Esophagus squamous epithelium (tissue), 5 donors: ENCODE data around the gene ISG15. TPM values are rescaled to one million over a fixed set of nuclear protein-coding genes. Genes with fewer than 3 reads are reported as not detected.

Experiments
- DNase-seq: peaks from one replicate; lab custom pipeline; 2025; lab: John Stamatoyannopoulos, UW
- H3K27ac ChIP-seq, 4 donors: fragments of 200-600 bp; sonication (generic); one replicate each; pipeline ENCODE4 v1.5.1; 2016 to 2019; ENCODE audit warnings: mild to moderate bottlenecking in 1 of 4
- H3K27me3 ChIP-seq, 4 donors: fragments of 200-600 bp; sonication (generic); 1 replicate in 3 of 4; 2 replicates in 1 of 4; pipeline versions ENCODE4 v1.5.1 to v1.6.0; 2017 to 2021; ENCODE audit warnings: antibody characterized with exemption in 1 of 4
- H3K36me3 ChIP-seq, 3 donors: fragments of 200-600 bp; sonication (generic); one replicate each; pipeline ENCODE4 v1.5.1; 2016 to 2019
- H3K4me1 ChIP-seq, 3 donors: fragments of 200-600 bp; sonication (generic); one replicate each; pipeline ENCODE4 v1.5.1; 2017 to 2019
- H3K4me3 ChIP-seq, 4 donors: fragments of 200-600 bp; sonication (generic); 1 replicate in 3 of 4; 2 replicates in 1 of 4; pipeline ENCODE4 v1.5.1; 2016 to 2019; ENCODE audit warnings: mild to moderate bottlenecking in 2 of 4, moderate library complexity in 1 of 4
- H3K9me3 ChIP-seq, 3 donors: fragments of 200-600 bp; sonication (generic); one replicate each; pipeline ENCODE4 v1.5.1; 2016 to 2019
- POLR2A ChIP-seq, 4 donors: fragments of 450-650 bp; IDR thresholded peaks; one replicate each; pipeline ENCODE4 v1.6.1; 2017; ENCODE audit warnings: antibody characterized with exemption in 4 of 4, mild to moderate bottlenecking in 4 of 4, moderate library complexity in 3 of 4
- WGBS, 2 donors: methylation state at CpG; one replicate each; pipeline ENCODE4 v1.1.5; 2018; 5-methylcytosine and 5-hydroxymethylcytosine counted together
- intact Hi-C: fragments of 100-400 bp; cut with DNase I; formaldehyde crosslinking; loops from one replicate; pipeline ENCODE4 v1.15.0; 2022
- total RNA-seq, 4 donors: library from RNA; depleted of rRNA; stranded (reverse); fragments of >200 nt; gene quantifications; one replicate each; pipeline ENCODE4 v1.1.0, GENCODE V29; 2016
- TF ChIP-seq, protein P1 (sequence below), 6 experiments: fragments of 450-650 bp in 4 of 6; fragments of 200-600 bp in 2 of 6; sonication (generic) in 2 of 6; IDR thresholded peaks; one replicate each; pipeline ENCODE4 v1.5.1; 2016 to 2019; ENCODE audit warnings: antibody characterized with exemption in 6 of 6, mild to moderate bottlenecking in 4 of 6, moderate library complexity in 4 of 6
- donor health status: DM: yes; HTN: yes; CAD: no.

ISG15 gene
- total RNA-seq, 4 donors from 2014 or later: 7.2 to 44.3 (median 10.3) TPM

DNA sequence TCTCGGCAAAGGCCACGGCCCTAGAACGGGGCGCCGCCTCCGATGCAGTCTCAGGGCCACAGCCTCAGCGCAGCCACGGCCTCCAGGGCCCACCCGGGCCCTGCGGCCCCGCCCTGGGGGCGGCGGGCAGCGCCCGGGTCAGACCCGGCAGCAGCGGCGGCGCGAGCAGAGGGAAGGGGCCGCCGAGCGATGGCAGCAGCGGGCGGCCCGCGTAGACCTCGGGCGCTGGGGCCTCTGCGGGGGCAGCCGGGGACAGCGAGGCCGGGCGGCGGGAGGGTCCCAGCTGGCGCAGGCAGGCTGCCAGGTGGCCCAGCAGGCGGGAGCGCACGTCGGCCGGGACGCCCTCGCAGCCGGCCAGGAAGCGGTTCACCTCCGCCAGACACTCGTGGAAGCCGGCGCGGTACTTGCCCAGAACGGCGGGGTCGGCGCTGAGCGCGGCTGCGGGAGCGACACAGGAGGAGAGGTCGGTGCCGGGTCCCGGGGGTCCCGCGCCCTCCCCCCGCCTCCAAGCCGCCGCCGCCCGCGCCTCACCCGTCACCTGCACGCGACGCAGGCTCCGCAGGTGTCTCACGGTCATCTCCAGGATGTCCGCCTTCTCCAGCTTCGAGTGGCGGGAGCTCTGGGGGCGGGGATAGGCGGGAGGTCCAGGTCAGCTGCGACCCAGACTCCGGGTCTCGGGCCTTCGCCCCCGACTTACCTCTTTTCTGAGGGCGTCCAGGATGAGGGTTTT lies 14.1 kb upstream of the ISG15 start:
- peak overlapping the region; percentile 59 to 78 (median 68) for H3K4me3 ChIP-seq
- H3K27me3 ChIP-seq: peaks cover 0 to 96% (median 3%) of the 10 kb centered on the region in 4 donors
- TF ChIP-seq, protein P1, sequence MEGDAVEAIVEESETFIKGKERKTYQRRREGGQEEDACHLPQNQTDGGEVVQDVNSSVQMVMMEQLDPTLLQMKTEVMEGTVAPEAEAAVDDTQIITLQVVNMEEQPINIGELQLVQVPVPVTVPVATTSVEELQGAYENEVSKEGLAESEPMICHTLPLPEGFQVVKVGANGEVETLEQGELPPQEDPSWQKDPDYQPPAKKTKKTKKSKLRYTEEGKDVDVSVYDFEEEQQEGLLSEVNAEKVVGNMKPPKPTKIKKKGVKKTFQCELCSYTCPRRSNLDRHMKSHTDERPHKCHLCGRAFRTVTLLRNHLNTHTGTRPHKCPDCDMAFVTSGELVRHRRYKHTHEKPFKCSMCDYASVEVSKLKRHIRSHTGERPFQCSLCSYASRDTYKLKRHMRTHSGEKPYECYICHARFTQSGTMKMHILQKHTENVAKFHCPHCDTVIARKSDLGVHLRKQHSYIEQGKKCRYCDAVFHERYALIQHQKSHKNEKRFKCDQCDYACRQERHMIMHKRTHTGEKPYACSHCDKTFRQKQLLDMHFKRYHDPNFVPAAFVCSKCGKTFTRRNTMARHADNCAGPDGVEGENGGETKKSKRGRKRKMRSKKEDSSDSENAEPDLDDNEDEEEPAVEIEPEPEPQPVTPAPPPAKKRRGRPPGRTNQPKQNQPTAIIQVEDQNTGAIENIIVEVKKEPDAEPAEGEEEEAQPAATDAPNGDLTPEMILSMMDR (IDR thresholded peaks at IDR 0.05): peak in 1 of 6 experiments; percentile 6
- TF ChIP-seq POLR2A (IDR thresholded peaks at IDR 0.05): peak in 1 of 4 donors; percentile 1
- no peak for DNase-seq
- 0% methylated on average over 7 of the region's 86 CpGs; no CpG with 5 or more reads in 1 of the 2 donors for WGBS, 2 donors
- intact Hi-C loops: no loop called here
- H3K4me1 ChIP-seq: peaks cover 14 to 55% (median 38%) of the 10 kb centered on the region in 3 donors
- H3K27ac ChIP-seq: peak overlapping the region; percentile 91 to 97 (median 94)
- no peaks in the 10 kb centered on the region for H3K36me3 ChIP-seq
- H3K9me3 ChIP-seq: no peaks in the 10 kb centered on the region

DNA sequence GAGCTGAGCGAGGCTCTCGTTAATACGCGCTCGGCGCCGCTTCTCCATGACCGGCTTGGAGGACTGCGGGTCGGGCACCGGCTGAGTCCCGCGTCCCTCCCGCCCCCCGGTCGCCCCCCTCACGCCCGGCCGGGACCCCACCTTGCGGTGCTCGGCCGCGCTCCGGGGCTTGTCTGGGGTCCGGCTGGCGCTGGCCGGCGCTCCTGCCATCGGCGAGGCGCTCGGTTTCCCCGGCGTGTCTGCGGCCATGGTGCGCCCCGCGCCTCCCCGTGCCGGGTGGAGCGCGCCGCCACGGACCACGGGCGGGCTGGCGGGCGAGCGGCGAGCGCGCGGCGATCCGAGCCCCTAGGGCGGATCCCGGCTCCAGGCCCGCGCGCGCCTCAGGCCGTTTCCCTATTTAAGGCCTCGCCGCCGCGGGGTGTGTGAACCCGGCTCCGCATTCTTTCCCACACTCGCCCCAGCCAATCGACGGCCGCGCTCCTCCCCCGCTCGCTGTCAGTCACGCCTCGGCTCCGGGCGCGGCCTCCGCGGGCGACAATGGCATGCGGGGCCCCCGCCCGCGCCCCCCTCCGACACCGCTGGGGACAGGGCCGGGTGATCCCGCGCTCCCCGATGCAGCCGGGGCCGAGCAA lies 13.5 kb upstream of the ISG15 start, which contains the start of gene HES4:
HES4 (minus strand) TSS at position 373 of the 632 bp plus-strand sequence; CDS start at position 249, 124 bp downstream.
- H3K4me1 ChIP-seq: peaks cover 15 to 62% (median 38%) of the 10 kb centered on the region in 3 donors
- H3K27ac ChIP-seq: peak within 1 kb of the TSS; percentile 91 to 97 (median 94)
- intact Hi-C loops: no loop called here
- peaks cover 0 to 96% (median 3%) of the 10 kb centered on the region in 4 donors for H3K27me3 ChIP-seq
- DNase-seq: no peak
- peak within 1 kb of the TSS; percentile 59 to 78 (median 68) for H3K4me3 ChIP-seq
- no peaks in the 10 kb centered on the region for H3K36me3 ChIP-seq
- TF ChIP-seq POLR2A (IDR thresholded peaks at IDR 0.05): peak in 2 of 4 donors; percentile 82 to 91
- TF ChIP-seq, protein P1 (IDR thresholded peaks at IDR 0.05): peak in 1 of 6 experiments; percentile 8
- H3K9me3 ChIP-seq: no peaks in the 10 kb centered on the region
- WGBS, 2 donors: 0% methylated on average over 6 to 23 of the region's 95 CpGs

DNA sequence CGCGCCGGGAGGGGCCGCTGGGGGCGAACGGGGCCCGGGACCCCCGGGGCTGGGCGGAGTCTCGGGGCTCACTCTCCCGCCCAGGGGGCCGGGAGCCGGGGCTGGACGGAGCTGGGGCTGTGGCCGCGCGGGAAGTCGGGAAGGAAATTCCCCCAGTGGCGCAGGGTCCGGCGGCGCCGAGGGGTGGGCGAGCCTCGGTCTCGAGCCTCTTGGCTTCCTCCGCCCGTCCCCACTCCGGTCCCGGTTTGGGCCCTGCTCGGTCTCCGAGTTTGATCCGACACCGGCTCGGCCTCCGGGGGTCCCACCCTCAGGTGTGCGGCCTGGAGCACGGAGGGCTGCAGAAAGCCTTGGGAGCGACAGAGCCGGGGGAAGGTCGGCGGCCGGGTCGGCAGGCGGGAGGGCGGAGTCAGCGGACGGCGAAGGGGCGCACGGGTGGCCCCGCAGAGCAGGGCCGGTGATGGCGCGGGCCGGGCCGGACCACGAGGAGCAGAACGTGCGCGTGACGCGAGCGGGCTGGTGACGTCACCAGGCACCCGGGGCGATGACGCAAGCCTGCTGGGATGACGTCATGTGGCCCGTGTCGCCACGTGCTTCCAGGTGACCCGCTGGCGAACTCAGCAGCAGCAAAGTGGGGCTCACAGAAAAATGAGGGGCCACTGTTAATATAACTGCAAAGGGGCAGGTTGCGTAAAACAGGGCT lies 12.8 kb upstream of the ISG15 start:
- intact Hi-C loops: no loop called here
- Histone ChIP-seq H3K4me3 (peak overlapping the region; percentile 59 to 78 (median 68)), H3K36me3 (no peaks in the 10 kb centered on the region), H3K27ac (peak overlapping the region; percentile 91 to 97 (median 94)), H3K9me3 (no peaks in the 10 kb centered on the region), H3K4me1 (peaks cover 22 to 69% (median 38%) of the 10 kb centered on the region in 3 donors), H3K27me3 (peaks cover 0 to 96% (median 3%) of the 10 kb centered on the region in 4 donors)
- WGBS, 2 donors: 2 to 22% methylated on average over 1 to 23 of the region's 75 CpGs
- no peak for DNase-seq
- TF ChIP-seq POLR2A (IDR thresholded peaks at IDR 0.05): peak in 1 of 4 donors; percentile 70
- TF ChIP-seq, protein P1 (IDR thresholded peaks at IDR 0.05): peak in 2 of 6 experiments; percentile 4 to 25

DNA sequence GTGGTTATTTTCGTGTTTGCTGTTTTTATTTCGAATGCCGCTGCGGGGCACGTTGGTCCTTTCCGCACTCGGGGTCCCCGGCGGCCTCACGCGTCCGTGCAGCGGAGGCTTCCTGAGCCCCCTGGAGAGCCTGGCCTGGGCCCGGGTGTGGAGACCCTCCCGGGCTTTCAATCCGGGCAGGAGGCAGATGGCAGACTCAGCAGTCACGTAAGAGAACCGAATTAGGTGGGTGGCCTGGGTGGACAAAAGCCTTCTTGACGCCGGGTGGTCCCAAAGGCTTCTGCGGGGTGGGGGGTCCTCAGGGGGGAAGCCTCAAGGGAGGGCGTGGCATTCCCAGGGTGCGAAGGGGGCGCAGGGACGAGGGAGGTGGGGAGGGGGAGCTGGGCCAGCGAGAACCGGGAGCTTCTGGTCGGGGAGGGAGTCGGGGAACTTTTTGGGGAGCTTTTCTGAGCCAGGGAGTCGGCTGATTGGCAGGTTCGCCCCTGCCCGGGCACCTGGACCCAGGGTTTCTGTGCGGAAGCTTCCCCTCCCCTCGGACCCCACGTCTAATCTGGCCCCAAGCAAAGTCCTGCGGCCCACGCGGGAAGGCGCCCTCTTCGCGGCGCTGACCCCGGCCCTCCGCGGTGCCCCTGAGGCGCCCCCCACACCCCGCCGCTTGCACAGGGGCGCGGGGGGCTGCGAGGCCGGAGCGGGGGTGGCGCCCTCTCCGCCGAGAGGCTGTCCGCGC lies 12.1 kb upstream of the ISG15 start:
- 0% methylated on average over 10 to 11 of the region's 58 CpGs for WGBS, 2 donors
- intact Hi-C loops: no loop called here
- Histone ChIP-seq H3K4me1 (peaks cover 28 to 71% (median 38%) of the 10 kb centered on the region in 3 donors), H3K9me3 (no peaks in the 10 kb centered on the region), H3K27me3 (peaks cover 0 to 96% (median 3%) of the 10 kb centered on the region in 4 donors), H3K36me3 (no peaks in the 10 kb centered on the region), H3K27ac (peak overlapping the region; percentile 91 to 97 (median 94)), H3K4me3 (peak overlapping the region; percentile 59 to 78 (median 68))
- TF ChIP-seq, protein P1 (IDR thresholded peaks at IDR 0.05): no peak
- no peak for TF ChIP-seq POLR2A (IDR thresholded peaks at IDR 0.05)
- DNase-seq: no peak
